Amniotic epithelial cell (primary cell): ENCODE results near the gene ARHGAP18.
A peak's percentile ranks its signal among the peaks of the same experiment; 100 is the strongest.

Experiments used
- DNase-seq: peaks from one replicate; pipeline ENCODE4 v3.0.0-alpha.2; 2010; ENCODE audit warnings: low read depth

Gene ARHGAP18

DNA sequence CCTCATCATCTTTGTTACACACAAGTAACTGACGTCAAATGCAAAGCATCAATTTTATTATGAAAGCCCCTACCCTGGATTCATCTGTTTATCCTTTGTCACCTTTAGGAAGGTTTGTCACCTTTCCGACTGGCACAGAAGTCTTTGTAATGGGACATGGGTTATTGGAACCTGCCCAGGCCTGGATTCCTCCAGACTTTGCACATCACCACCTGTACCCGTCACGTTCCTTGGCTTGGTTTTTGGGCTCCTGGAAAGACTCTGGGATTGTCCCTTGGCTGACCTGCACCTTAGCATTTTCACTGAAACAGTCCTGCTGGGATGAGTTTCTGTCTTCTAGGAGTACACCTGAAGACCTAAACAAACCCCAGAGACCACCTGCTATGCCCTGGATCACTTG lies 15.4 kb upstream of the ARHGAP18 start:
- no peak for DNase-seq

DNA sequence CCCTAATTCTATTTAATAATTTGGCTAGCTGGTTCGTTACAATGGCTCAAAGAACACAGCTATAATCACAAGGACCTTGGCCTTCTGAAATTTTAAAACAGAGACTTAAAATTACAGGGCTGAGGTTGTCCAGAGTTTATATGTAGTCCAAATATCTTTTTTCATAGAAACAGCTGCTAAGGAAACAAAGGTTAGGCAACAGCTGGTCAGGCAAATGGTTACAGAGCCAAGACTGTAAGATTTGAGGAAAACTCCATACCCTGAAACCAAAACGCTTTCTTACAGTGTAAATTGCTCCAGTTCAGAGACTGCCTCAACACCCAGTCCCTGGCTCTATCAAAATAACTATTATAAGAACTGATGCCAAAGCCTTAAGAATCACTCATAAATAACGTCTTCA lies 9.7 kb upstream of the ARHGAP18 start:
- no peak for DNase-seq

- DNase-seq = peak; percentile 46
Measured at GRCh38 chr6:129717277-129717676, 7.3 kb upstream of the ARHGAP18 start.

GRCh38 chr6:129713806-129714333 lies 3.9 kb upstream of the ARHGAP18 start:
- DNase-seq = no peak

GRCh38 chr6:129711271-129711631 lies 1.3 kb upstream of the ARHGAP18 start:
- DNase-seq = no peak

- DNase-seq = no peak
Measured at GRCh38 chr6:129710450-129711270, 683 bp upstream of the ARHGAP18 start.

- DNase-seq = peak; percentile 47
Measured at GRCh38 chr6:129709196-129709768, 695 bp downstream of the ARHGAP18 start.

- DNase-seq = no peak
Measured at GRCh38 chr6:129708496-129709195, 1.3 kb downstream of the ARHGAP18 start.

GRCh38 chr6:129707882-129708495 lies 2.0 kb downstream of the ARHGAP18 start:
- DNase-seq = no peak

- DNase-seq = no peak
Measured at GRCh38 chr6:129707028-129707427, 2.9 kb downstream of the ARHGAP18 start.

GRCh38 chr6:129705212-129705611 lies 4.8 kb downstream of the ARHGAP18 start:
- no peak for DNase-seq

GRCh38 chr6:129704708-129705107 lies 5.3 kb downstream of the ARHGAP18 start:
- DNase-seq = no peak

GRCh38 chr6:129701721-129702455 lies 8.1 kb downstream of the ARHGAP18 start:
- peak; percentile 71 for DNase-seq

DNA sequence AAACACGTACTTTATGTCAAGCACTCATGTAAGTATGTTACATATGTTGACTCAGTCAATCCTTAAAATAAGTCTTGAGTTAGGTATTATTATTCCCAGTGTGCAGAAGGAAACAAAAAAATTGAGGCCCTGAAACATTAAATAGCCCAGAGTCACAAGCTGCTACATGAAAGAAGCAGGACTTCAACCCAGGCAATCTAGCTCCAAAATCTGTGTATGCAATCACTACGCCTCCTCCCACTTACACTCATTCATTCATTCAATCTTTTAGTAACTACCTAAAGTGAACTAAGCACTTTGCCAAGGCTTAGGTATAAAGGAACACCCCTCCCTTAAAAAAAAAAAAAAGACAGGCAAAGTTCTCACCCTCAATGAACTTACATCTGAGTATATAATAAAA lies 9.3 kb downstream of the ARHGAP18 start:
- no peak for DNase-seq

GRCh38 chr6:129699659-129700058 lies 10.3 kb downstream of the ARHGAP18 start:
- DNase-seq = no peak

DNA sequence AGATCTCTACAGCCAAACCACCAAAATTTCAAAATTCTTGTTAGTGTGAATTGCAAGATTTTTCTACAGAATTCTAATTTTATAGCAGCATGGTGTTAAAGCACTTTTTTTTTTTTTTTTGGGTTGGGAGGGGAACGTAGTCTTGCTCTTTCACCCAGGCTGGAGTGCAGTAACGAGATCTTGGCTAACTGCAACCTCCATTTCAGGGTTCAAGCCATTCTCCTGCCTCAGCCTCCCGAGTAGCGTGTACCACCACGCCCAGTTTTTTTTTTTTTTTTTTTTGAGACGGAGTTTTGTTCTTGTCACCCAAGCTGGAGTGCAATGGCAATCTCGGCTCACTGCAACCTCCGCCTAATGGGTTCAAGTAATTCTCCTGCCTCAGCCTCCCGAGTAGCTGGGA lies 11.5 kb downstream of the ARHGAP18 start:
- DNase-seq = no peak

GRCh38 chr6:129697788-129698187 lies 12.2 kb downstream of the ARHGAP18 start:
- no peak for DNase-seq

- no peak for DNase-seq
Measured at GRCh38 chr6:129696843-129697242, 13.1 kb downstream of the ARHGAP18 start.

- DNase-seq = no peak
Measured at GRCh38 chr6:129696028-129696418, 14.0 kb downstream of the ARHGAP18 start.

GRCh38 chr6:129695373-129696027 lies 14.5 kb downstream of the ARHGAP18 start:
- no peak for DNase-seq

- no peak for DNase-seq
Measured at GRCh38 chr6:129694036-129694435, 15.9 kb downstream of the ARHGAP18 start.
